Measurements from ENCODE around the gene DRC3. TPM values are rescaled to one million over a fixed set of nuclear protein-coding genes. Genes with fewer than 3 reads are reported as not detected.

DRC3 gene
- total and polyA plus RNA-seq, 2 donors (not counting 1 experiment from before 2014, with no cell fraction given), result 0.17 TPM; not detected in 1

- CTCF ChIA-PET, result no interaction called here
- Mint-ChIP-seq H3K4me1 (peaks cover 1% of the 10 kb centered on the region), H3K27ac (no peak overlapping the region), H3K4me3 (no peak overlapping the region), H3K27me3 (no peaks in the 10 kb centered on the region), H3K9me3 (ENCODE audit: insufficient read depth) (no peaks in the 10 kb centered on the region)
- Histone ChIP-seq H3K79me2 (ENCODE audit: control insufficient read depth, insufficient read depth, low read length) (peaks cover 8% of the 10 kb centered on the region), H3K27me3 (replicated peaks in 1 of 4; ENCODE audit: control extremely low read depth in 1 of 4, control insufficient read depth in 3 of 4, insufficient read depth in 4 of 4, low read length in 3 of 4) (no peaks in the 10 kb centered on the region), H3K4me2 (replicated peaks; ENCODE audit: low read depth, low read length, poor library complexity, severe bottlenecking) (no peak overlapping the region), H3K4me3 (ENCODE audit: control extremely low read depth in 1 of 5, extremely low read depth in 1 of 5, insufficient read depth in 1 of 5, low read depth in 2 of 5, low read length in 4 of 5) (no peak overlapping the region), H3K27ac (ENCODE audit: low read length in 2 of 2) (no peak overlapping the region), H3K36me3 (replicated peaks in 1 of 2; ENCODE audit: control extremely low read depth in 1 of 2, control insufficient read depth in 1 of 2, extremely low read depth in 1 of 2, insufficient read depth in 2 of 2, low read length in 1 of 2) (no peaks in the 10 kb centered on the region), H3K9ac (ENCODE audit: low read length) (no peak overlapping the region), H4K20me1 (ENCODE audit: control insufficient read depth, insufficient read depth, low read length, poor library complexity, severe bottlenecking) (peaks cover 18% of the 10 kb centered on the region), H3K9me3 (ENCODE audit: control extremely low read depth in 1 of 3, control insufficient read depth in 2 of 3, insufficient read depth in 1 of 3, low read length in 2 of 3) (no peaks in the 10 kb centered on the region), H2AFZ (ENCODE audit: insufficient read depth, low read depth, low read length, poor library complexity, severe bottlenecking) (no peak overlapping the region), H3K4me1 (ENCODE audit: control insufficient read depth in 2 of 2, insufficient read depth in 2 of 2, low read length in 2 of 2) (no peaks in the 10 kb centered on the region)
- intact Hi-C loops (cut with micrococcal nuclease), result no loop called here
- no peak for DNase-seq
- no peak for TF ChIP-seq EZH2 (IDR thresholded peaks at IDR 0.05; ENCODE audit: borderline replicate concordance, insufficient read depth, low read depth, low read length, poor library complexity, severe bottlenecking)
- POLR2A ChIA-PET, result no interaction called here
- no CpG with 5 or more reads among the region's 2 CpGs for WGBS (ENCODE audit: insufficient coverage)
- ATAC-seq (ENCODE audit: low read depth), result no peak
Observed at GRCh38 chr17:17929655-17930380, 42.8 kb upstream of the DRC3 start.

GRCh38 chr17:17930674-17931073 is 42.0 kb upstream of the DRC3 start:
- CTCF ChIA-PET, result no interaction called here

More at GRCh38 chr17:17930674-17931073, 42.0 kb upstream of the DRC3 start:
- H3K4me1 Mint-ChIP-seq, result peaks cover 4% of the 10 kb centered on the region
- POLR2A ChIA-PET, result no interaction called here
- no peak overlapping the region for H3K27ac Mint-ChIP-seq
- Histone ChIP-seq H3K36me3 (replicated peaks in 1 of 2; ENCODE audit: control extremely low read depth in 1 of 2, control insufficient read depth in 1 of 2, extremely low read depth in 1 of 2, insufficient read depth in 2 of 2, low read length in 1 of 2) (no peaks in the 10 kb centered on the region), H3K27me3 (replicated peaks in 1 of 4; ENCODE audit: control extremely low read depth in 1 of 4, control insufficient read depth in 3 of 4, insufficient read depth in 4 of 4, low read length in 3 of 4) (no peaks in the 10 kb centered on the region), H3K4me3 (ENCODE audit: control extremely low read depth in 1 of 5, extremely low read depth in 1 of 5, insufficient read depth in 1 of 5, low read depth in 2 of 5, low read length in 4 of 5) (no peak overlapping the region), H2AFZ (ENCODE audit: insufficient read depth, low read depth, low read length, poor library complexity, severe bottlenecking) (no peak overlapping the region), H3K79me2 (ENCODE audit: control insufficient read depth, insufficient read depth, low read length) (peaks cover 8% of the 10 kb centered on the region), H4K20me1 (ENCODE audit: control insufficient read depth, insufficient read depth, low read length, poor library complexity, severe bottlenecking) (peaks cover 18% of the 10 kb centered on the region), H3K27ac (ENCODE audit: low read length in 2 of 2) (no peak overlapping the region), H3K4me2 (replicated peaks; ENCODE audit: low read depth, low read length, poor library complexity, severe bottlenecking) (no peak overlapping the region), H3K9ac (ENCODE audit: low read length) (no peak overlapping the region), H3K9me3 (ENCODE audit: control extremely low read depth in 1 of 3, control insufficient read depth in 2 of 3, insufficient read depth in 1 of 3, low read length in 2 of 3) (no peaks in the 10 kb centered on the region), H3K4me1 (ENCODE audit: control insufficient read depth in 2 of 2, insufficient read depth in 2 of 2, low read length in 2 of 2) (no peaks in the 10 kb centered on the region)
- H3K9me3 Mint-ChIP-seq (ENCODE audit: insufficient read depth), result no peaks in the 10 kb centered on the region
- intact Hi-C loops (cut with micrococcal nuclease), result no loop called here
- no peaks in the 10 kb centered on the region for H3K27me3 Mint-ChIP-seq
- TF ChIP-seq CTCF (IDR thresholded peaks at IDR 0.05) (no peak), EZH2 (IDR thresholded peaks at IDR 0.05; ENCODE audit: borderline replicate concordance, insufficient read depth, low read depth, low read length, poor library complexity, severe bottlenecking) (no peak)
- ATAC-seq (ENCODE audit: low read depth) (no peak), DNase-seq (no peak)
- H3K4me3 Mint-ChIP-seq, result no peak overlapping the region

All from B cell (primary cell).